HCT116 (cell line): ENCODE data around the gene CDH13.

Source experiments
- CTCF ChIP-seq, 3 experiments: fragments of 200-600 bp in 1 of 3; sonication (generic) in 1 of 3; IDR thresholded peaks in 2 of 3; conservative IDR thresholded peaks in 1 of 3; 2 replicates each; pipeline ENCODE4 v1.5.1; 2012 to 2017; ENCODE audit warnings: low read depth in 2 of 3, low read length in 2 of 3, antibody characterized with exemption in 1 of 3, borderline replicate concordance in 1 of 3, control low read depth in 1 of 3, mild to moderate bottlenecking in 1 of 3, mixed read lengths in 1 of 3, mixed run types in 1 of 3, moderate library complexity in 1 of 3; ENCODE audit not compliant: insufficient read depth in 1 of 3
- EZH2 ChIP-seq: fragments of 200-600 bp; sonication (generic); IDR thresholded peaks from 2 replicates; pipeline ENCODE4 v1.6.1; 2017; ENCODE audit warnings: antibody characterized with exemption, mixed run types
- FOSL1 ChIP-seq: IDR thresholded peaks from 2 replicates; pipeline ENCODE4 v1.6.1; 2012; ENCODE audit warnings: low read depth
- MAX ChIP-seq: IDR thresholded peaks from 2 replicates; pipeline ENCODE4 v1.6.1; 2012
- POLR2A ChIP-seq: IDR thresholded peaks from 2 replicates; pipeline ENCODE4 v1.7.0; 2011; ENCODE audit warnings: borderline replicate concordance; ENCODE audit not compliant: insufficient read depth, insufficient read length; ENCODE audit errors: extremely low read depth
- POLR2AphosphoS5 ChIP-seq: IDR thresholded peaks from 2 replicates; pipeline ENCODE4 v1.6.1; 2011; ENCODE audit warnings: mild to moderate bottlenecking, low read depth, low read length, moderate library complexity
- REST ChIP-seq: IDR thresholded peaks from 2 replicates; pipeline ENCODE4 v1.6.1; 2012; ENCODE audit warnings: low read depth
- SP1 ChIP-seq: IDR thresholded peaks from 2 replicates; pipeline ENCODE4 v1.6.1; 2012; ENCODE audit warnings: low read depth
- YY1 ChIP-seq: IDR thresholded peaks from 2 replicates; pipeline ENCODE4 v1.6.1; 2011; ENCODE audit warnings: low read length, low read depth, moderate library complexity, mild to moderate bottlenecking; ENCODE audit not compliant: insufficient replicate concordance; ENCODE audit errors: extremely low read depth
- ZBTB33 ChIP-seq: IDR thresholded peaks from 2 replicates; pipeline ENCODE4 v1.6.1; 2011; ENCODE audit warnings: mild to moderate bottlenecking, low read length, moderate library complexity; ENCODE audit not compliant: insufficient replicate concordance; ENCODE audit errors: extremely low read depth

- TF ChIP-seq ZBTB33 (no peak), POLR2AphosphoS5 (no peak), POLR2A (no peak), SP1 (no peak), EZH2 (no peak), CTCF (IDR thresholded peaks at IDR 0.05 in 2 of 3, conservative IDR thresholded peaks at IDR 0.05 in 1 of 3; ENCODE audit: borderline replicate concordance in 1 of 3, insufficient read depth in 1 of 3, low read depth in 2 of 3, low read length in 2 of 3) (no peak), MAX (no peak), YY1 (no peak), FOSL1 (no peak), REST (no peak)
These were observed 10.2 kb downstream of the CDH13 start for GRCh38 chr16:82636958-82637357.
